PFSK-1 (cell line): Measurements from ENCODE around the gene KRT16.

ENCODE experiments used
- FOXP2 ChIP-seq: optimal IDR thresholded peaks from 2 replicates; pipeline ENCODE3; 2011; ENCODE audit warnings: borderline replicate concordance, control low read depth, inconsistent platforms; ENCODE audit not compliant: insufficient read depth; ENCODE audit errors: extremely low read length, extremely low read depth
- POLR2AphosphoS5 ChIP-seq: IDR thresholded peaks from 2 replicates; pipeline ENCODE4 v1.6.1; 2012; ENCODE audit warnings: low read depth, mild to moderate bottlenecking, control low read depth, low read length, moderate library complexity
- REST ChIP-seq, 2 experiments: IDR thresholded peaks; 2 replicates each; pipeline versions ENCODE4 v1.6.1 to v1.8.0; 2011 to 2012; ENCODE audit warnings: low read depth in 2 of 2, low read length in 2 of 2, control low read depth in 1 of 2, inconsistent platforms in 1 of 2, mild to moderate bottlenecking in 1 of 2, moderate library complexity in 1 of 2; ENCODE audit not compliant: insufficient read depth in 1 of 2
- SIN3A ChIP-seq: IDR thresholded peaks from 2 replicates; pipeline ENCODE4 v1.6.1; 2012; ENCODE audit warnings: mild to moderate bottlenecking, low read length, moderate library complexity, borderline replicate concordance; ENCODE audit not compliant: insufficient read depth
- TAF1 ChIP-seq: IDR thresholded peaks from 2 replicates; pipeline ENCODE4 v1.6.1; 2012; ENCODE audit warnings: low read length, control low read depth, borderline replicate concordance; ENCODE audit not compliant: insufficient read depth

KRT16 gene

DNA sequence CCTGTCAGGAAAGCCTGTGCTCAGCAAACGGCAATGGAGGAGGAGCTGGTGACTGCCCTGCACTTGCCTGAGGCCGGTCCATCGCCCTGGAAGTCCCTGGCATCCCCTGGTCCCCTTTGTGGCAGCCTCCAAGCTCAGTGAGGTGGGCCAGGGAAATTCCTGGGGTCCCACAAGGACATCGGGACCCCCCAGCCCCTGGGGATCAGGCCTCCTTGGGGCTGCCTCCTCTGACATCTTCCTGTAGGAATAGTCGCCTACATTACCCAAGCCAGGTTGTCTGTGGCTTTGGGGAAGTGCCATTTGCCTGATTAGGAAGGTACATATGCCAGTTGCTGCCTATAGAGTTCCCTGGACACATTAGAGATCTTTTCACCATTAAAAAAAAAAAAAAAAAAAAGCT, 33.6 kb downstream of the KRT16 start:
- TF ChIP-seq TAF1 (no peak), FOXP2 (no peak)

DNA sequence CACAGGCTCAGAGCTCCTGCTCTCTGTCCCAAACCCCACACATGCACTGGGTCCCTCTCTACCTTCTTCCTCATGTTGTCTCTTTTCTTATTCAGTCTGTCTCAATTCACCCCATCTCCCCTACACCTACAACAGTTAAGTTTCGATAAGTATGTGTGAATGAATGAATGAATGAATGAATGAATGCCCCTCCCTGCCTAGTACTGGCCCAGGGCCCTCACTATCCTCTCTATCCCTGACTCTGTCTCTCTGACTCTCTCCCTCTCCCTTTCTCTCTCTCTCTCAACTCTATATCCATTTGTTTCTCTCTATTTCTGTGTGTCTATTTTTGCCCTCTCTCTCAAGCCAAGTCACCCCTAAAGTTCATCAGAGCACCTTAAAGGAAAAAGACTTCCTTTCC, 34.0 kb downstream of the KRT16 start:
- TF ChIP-seq TAF1 (no peak), SIN3A (no peak), POLR2AphosphoS5 (no peak), REST (IDR thresholded peaks at IDR 0.05; ENCODE audit: insufficient read depth in 1 of 2, low read depth in 2 of 2, low read length in 2 of 2) (no peak), FOXP2 (no peak)

- no peak for TF ChIP-seq POLR2AphosphoS5
- no peak for TF ChIP-seq TAF1
- no peak for TF ChIP-seq REST (IDR thresholded peaks at IDR 0.05; ENCODE audit: insufficient read depth in 1 of 2, low read depth in 2 of 2, low read length in 2 of 2)
- TF ChIP-seq FOXP2 = no peak
- no peak for TF ChIP-seq SIN3A
Observed at GRCh38 chr17:41575336-41575735, 37.2 kb downstream of the KRT16 start.

DNA sequence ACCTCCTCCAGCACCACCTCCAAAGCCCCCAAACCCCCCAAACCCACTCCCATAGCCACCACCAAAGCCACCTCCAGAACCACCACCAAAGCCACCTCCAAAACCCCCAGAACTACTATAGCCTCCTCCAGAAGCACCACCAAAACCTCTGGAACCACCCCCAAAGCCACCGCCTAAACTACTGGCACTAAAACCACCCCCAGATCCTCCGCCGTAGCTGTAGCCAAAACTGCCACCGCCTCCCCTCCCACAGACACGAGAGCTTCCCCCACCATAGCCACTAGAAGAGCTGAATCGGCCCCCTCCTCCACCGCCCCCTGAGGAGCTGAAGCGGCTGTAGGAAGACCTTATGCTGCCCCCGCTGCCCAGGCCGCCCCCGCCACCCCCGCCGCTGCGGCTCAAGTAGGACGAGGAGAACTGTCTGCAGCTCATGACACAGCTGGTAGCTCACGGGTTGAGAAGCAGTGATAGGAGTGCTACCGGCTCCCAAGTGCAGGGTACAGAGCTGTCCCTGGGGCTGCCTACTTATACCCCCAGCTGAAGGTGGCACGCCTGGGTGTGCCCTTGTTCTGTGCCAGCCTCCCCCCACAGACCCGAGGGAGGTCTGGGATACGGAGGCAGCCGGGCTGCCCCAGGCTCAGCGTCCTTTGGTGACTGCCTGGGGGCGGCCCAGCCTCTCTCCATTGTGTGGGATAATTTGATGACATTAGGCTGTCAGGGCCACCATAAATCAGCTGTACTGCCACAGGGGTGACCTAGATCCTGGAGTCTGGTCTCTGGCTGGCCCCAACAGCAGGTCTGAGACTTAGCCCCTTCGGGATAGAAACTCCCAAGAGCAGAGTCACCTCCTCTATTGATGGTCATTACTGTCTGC, 40.8 kb downstream of the KRT16 start, which contains the start of gene KRT9:
TSS of gene KRT9 (minus strand) at position 499 of the 874 bp plus-strand sequence. CDS start at position 432, 67 bp downstream.
- TF ChIP-seq TAF1 (no peak), POLR2AphosphoS5 (no peak), REST (IDR thresholded peaks at IDR 0.05; ENCODE audit: insufficient read depth in 1 of 2, low read depth in 2 of 2, low read length in 2 of 2) (no peak), FOXP2 (no peak), SIN3A (no peak)

- no peak for TF ChIP-seq TAF1
- no peak for TF ChIP-seq REST (IDR thresholded peaks at IDR 0.05; ENCODE audit: insufficient read depth in 1 of 2, low read depth in 2 of 2, low read length in 2 of 2)
- no peak for TF ChIP-seq POLR2AphosphoS5
- no peak for TF ChIP-seq FOXP2
- TF ChIP-seq SIN3A = no peak
Observed at GRCh38 chr17:41567317-41567716, 45.2 kb downstream of the KRT16 start.
